COLO668 (cell line): Measurements from ENCODE around the gene YDJC.
"Not testable (repeated sequence)": the region's sequence is repeated elsewhere in the genome, so short reads cannot be mapped to it uniquely, and the experiment has no call there.

Experiments
- DNase-seq: peaks from one replicate; lab custom pipeline; 2025; ENCODE audit not compliant: unreplicated experiment; lab: John Stamatoyannopoulos, UW

Gene YDJC

GRCh38 chr22:21582801-21583740 is 46.8 kb downstream of the YDJC start:
- DNase-seq: no peak

DNA sequence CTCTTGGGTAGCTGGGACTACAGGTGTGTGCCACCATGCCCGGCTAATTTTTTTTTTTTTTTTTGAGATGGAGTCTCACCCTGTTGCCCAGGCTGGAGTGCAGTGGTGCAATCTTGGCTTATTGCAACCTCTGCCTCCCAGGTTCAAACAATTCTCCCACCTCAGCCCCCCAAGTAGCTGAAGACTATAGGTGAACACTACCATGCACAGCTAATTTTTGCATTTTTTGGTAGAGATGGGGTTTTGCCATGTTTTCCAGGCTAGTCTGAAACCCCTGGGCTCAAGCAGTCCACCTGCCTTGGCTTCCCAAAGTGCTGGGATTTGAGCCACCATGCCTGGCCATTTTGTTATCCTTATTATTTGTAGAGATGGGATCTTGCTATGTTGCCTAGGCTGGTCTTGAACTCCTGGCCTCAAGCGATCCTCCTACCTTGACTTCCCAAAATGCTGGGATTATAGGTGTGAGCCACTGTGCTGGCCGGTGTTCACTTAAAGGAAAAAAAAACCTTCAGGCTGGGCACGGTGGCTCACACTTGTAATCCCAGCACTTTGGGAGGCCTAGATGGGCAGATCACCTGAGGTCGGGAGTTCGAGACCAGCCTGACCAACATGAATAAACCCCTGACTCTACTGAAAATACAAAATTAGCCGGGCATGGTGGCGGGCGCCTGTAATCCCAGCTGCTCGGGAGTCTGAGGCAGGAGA is 48.7 kb downstream of the YDJC start:
- DNase-seq: not testable (repeated sequence)

- not testable (repeated sequence) for DNase-seq
Measured at GRCh38 chr22:21580623-21581007, 49.2 kb downstream of the YDJC start.

- DNase-seq: no peak
Measured at GRCh38 chr22:21579474-21579851, 50.4 kb downstream of the YDJC start.
